Gastroesophageal sphincter (tissue), 3 donors: ENCODE results near the gene NEUROD6.

Experiments
- CTCF ChIP-seq, 4 experiments: fragments of 200-600 bp in 2 of 4; fragments of 450-650 bp in 2 of 4; sonication (generic) in 1 of 4; IDR thresholded peaks; one replicate each; pipeline ENCODE4 v1.5.1; 2017 to 2019; ENCODE audit warnings: antibody characterized with exemption in 4 of 4, mild to moderate bottlenecking in 2 of 4, moderate library complexity in 2 of 4
- EP300 ChIP-seq: sonication (generic); formaldehyde crosslinking; IDR thresholded peaks from one replicate; pipeline ENCODE4 v1.6.1; 2017; ENCODE audit warnings: antibody characterized with exemption, mild to moderate bottlenecking
- POLR2A ChIP-seq, 2 donors: fragments of 450-650 bp; IDR thresholded peaks; one replicate each; pipeline ENCODE4 v1.6.1; 2017; ENCODE audit warnings: antibody characterized with exemption in 2 of 2, mild to moderate bottlenecking in 2 of 2, moderate library complexity in 1 of 2

- TF ChIP-seq CTCF (IDR thresholded peaks at IDR 0.05) (no peak), POLR2A (IDR thresholded peaks at IDR 0.05) (no peak), EP300 (no peak)
Measured at GRCh38 chr7:31314781-31315180, 25.7 kb downstream of the NEUROD6 start.
